ENCODE measurements around the gene OR9Q2. TPM values are rescaled to one million over a fixed set of nuclear protein-coding genes. Genes with fewer than 3 reads are reported as not detected.

OR9Q2 gene
- total RNA-seq, 1 experiment from 2014 or later, result not detected

Other genes starting within 250 kb of the OR9Q2 start
- not detected in 2 replicates for gene OR9Q1, start 165.2 kb upstream of the OR9Q2 start, total RNA-seq (2014; rRNA removed; shearing (Covaris generic))
- gene OR6Q1, start 158.1 kb upstream of the OR9Q2 start, total RNA-seq (2014; rRNA removed; shearing (Covaris generic)), result not detected in 2 replicates
- not detected in 2 replicates for gene OR9I1, start 63.5 kb upstream of the OR9Q2 start, total RNA-seq (2014; rRNA removed; shearing (Covaris generic))
- gene OR1S2, start 15.1 kb downstream of the OR9Q2 start, total RNA-seq (2014; rRNA removed; shearing (Covaris generic)), result not detected in 2 replicates
- gene OR1S1, start 23.6 kb downstream of the OR9Q2 start, total RNA-seq (2014; rRNA removed; shearing (Covaris generic)), result not detected in 2 replicates
- not detected in 2 replicates for gene OR10Q1, start 39.8 kb downstream of the OR9Q2 start, total RNA-seq (2014; rRNA removed; shearing (Covaris generic))
- not detected in 2 replicates for gene OR10W1, start 79.2 kb downstream of the OR9Q2 start, total RNA-seq (2014; rRNA removed; shearing (Covaris generic))
- not detected in 2 replicates for gene OR5B17, start 170.0 kb downstream of the OR9Q2 start, total RNA-seq (2014; rRNA removed; shearing (Covaris generic))
- gene OR5B3, start 217.8 kb downstream of the OR9Q2 start, total RNA-seq (2014; rRNA removed; shearing (Covaris generic)), result not detected in 2 replicates
- not detected in 2 replicates for gene OR5B2, start 239.1 kb downstream of the OR9Q2 start, total RNA-seq (2014; rRNA removed; shearing (Covaris generic))

Measured in Daoy (cell line).